ENCODE results near the gene BBS4.

The BBS4 gene

DNA sequence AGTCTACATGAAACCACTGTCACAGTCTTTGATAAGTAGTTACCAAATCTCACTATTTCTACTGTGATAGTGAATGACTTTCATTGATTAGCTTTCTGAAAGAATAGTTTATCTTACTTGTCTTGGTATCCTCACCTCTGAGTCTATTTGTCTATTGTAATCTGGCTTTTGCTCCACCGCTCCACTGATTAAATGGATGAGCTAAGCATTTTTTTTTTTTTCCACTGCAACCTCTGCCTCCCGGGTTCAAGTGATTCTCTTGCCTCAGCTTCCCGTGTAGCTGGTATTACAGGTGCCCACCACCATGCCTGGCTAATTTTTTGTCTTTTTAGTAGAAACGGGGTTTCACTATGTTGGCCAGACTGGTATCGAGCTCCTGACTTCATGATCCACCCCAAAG is 12.9 kb downstream of the BBS4 start:
- TF ChIP-seq EP300 (IDR thresholded peaks at IDR 0.05; ENCODE audit: borderline replicate concordance) (no peak), TAF1 (IDR thresholded peaks at IDR 0.05; ENCODE audit: low read depth) (no peak), NFIC (IDR thresholded peaks at IDR 0.05) (no peak)
- TF ChIP-seq, protein P1, sequence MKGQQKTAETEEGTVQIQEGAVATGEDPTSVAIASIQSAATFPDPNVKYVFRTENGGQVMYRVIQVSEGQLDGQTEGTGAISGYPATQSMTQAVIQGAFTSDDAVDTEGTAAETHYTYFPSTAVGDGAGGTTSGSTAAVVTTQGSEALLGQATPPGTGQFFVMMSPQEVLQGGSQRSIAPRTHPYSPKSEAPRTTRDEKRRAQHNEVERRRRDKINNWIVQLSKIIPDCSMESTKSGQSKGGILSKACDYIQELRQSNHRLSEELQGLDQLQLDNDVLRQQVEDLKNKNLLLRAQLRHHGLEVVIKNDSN (IDR thresholded peaks at IDR 0.05) = no peak

DNA sequence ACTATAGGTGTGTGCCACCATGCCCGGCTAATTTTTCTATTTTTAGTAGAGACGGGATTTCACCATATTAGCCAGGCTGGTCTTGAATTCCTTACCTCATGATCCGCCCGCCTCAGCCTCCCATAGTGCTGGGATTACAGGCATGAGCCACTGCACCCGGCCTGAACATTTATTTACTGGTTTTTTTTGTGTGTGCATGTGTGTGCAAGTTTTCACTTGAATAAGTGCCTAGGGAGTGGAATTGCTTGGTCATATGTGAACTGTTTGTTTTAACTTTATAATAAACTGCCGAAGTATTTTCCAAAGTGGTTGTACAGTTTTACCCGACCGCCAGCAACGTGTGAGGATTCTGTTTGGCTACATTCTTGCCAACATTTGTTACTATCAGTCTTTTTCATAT is 14.1 kb downstream of the BBS4 start:
- TF ChIP-seq NFIC (IDR thresholded peaks at IDR 0.05) (no peak), EP300 (IDR thresholded peaks at IDR 0.05; ENCODE audit: borderline replicate concordance) (no peak), EGR1 (IDR thresholded peaks at IDR 0.05) (no peak), TCF12 (IDR thresholded peaks at IDR 0.05; ENCODE audit: low read depth) (no peak), TEAD4 (IDR thresholded peaks at IDR 0.05) (no peak), ZBTB7A (IDR thresholded peaks at IDR 0.05; ENCODE audit: low read depth) (no peak), FOXM1 (IDR thresholded peaks at IDR 0.05; ENCODE audit: borderline replicate concordance, low read depth) (no peak), YY1 (IDR thresholded peaks at IDR 0.05; ENCODE audit: low read depth) (no peak), CEBPB (IDR thresholded peaks at IDR 0.05) (no peak), RAD21 (IDR thresholded peaks at IDR 0.05; ENCODE audit: low read depth) (no peak), CREB1 (IDR thresholded peaks at IDR 0.05; ENCODE audit: low read depth) (no peak), TAF1 (IDR thresholded peaks at IDR 0.05; ENCODE audit: low read depth) (no peak)
- TF ChIP-seq, protein P1 (IDR thresholded peaks at IDR 0.05) = no peak
- TF ChIP-seq, protein P2, sequence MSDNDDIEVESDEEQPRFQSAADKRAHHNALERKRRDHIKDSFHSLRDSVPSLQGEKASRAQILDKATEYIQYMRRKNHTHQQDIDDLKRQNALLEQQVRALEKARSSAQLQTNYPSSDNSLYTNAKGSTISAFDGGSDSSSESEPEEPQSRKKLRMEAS (IDR thresholded peaks at IDR 0.05) = no peak
- TF ChIP-seq, protein P3, sequence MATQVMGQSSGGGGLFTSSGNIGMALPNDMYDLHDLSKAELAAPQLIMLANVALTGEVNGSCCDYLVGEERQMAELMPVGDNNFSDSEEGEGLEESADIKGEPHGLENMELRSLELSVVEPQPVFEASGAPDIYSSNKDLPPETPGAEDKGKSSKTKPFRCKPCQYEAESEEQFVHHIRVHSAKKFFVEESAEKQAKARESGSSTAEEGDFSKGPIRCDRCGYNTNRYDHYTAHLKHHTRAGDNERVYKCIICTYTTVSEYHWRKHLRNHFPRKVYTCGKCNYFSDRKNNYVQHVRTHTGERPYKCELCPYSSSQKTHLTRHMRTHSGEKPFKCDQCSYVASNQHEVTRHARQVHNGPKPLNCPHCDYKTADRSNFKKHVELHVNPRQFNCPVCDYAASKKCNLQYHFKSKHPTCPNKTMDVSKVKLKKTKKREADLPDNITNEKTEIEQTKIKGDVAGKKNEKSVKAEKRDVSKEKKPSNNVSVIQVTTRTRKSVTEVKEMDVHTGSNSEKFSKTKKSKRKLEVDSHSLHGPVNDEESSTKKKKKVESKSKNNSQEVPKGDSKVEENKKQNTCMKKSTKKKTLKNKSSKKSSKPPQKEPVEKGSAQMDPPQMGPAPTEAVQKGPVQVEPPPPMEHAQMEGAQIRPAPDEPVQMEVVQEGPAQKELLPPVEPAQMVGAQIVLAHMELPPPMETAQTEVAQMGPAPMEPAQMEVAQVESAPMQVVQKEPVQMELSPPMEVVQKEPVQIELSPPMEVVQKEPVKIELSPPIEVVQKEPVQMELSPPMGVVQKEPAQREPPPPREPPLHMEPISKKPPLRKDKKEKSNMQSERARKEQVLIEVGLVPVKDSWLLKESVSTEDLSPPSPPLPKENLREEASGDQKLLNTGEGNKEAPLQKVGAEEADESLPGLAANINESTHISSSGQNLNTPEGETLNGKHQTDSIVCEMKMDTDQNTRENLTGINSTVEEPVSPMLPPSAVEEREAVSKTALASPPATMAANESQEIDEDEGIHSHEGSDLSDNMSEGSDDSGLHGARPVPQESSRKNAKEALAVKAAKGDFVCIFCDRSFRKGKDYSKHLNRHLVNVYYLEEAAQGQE (IDR thresholded peaks at IDR 0.05; ENCODE audit: low read depth) = no peak

DNA sequence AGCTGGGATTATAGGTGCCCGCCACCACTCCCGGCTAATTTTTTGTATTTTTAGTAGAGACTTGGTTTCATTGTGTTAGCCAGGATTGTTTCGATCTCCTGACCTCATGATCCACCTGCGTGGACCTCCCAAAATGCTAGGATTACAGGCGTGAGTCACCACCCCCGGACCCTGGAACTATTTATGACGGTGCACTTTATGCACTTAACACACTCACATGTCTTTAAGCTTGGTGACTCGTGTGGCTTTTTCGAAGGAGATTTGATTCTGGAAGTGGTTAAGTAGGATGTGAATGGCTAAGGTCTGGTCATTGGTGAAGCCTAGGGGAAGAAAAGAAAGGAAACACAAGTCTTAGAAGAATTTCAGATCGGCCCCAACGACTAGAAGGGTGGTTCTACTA is 20.3 kb downstream of the BBS4 start:
- no peak for TF ChIP-seq RAD21 (IDR thresholded peaks at IDR 0.05; ENCODE audit: low read depth)
- TF ChIP-seq, protein P1 (IDR thresholded peaks at IDR 0.05) = no peak
- TF ChIP-seq, protein P2 (IDR thresholded peaks at IDR 0.05) = no peak
- TF ChIP-seq CREB1 (IDR thresholded peaks at IDR 0.05; ENCODE audit: low read depth) = no peak
- no peak for TF ChIP-seq TCF12 (IDR thresholded peaks at IDR 0.05; ENCODE audit: low read depth)
- TF ChIP-seq, protein P3 (IDR thresholded peaks at IDR 0.05; ENCODE audit: low read depth) = no peak
- no peak for TF ChIP-seq NFIC (IDR thresholded peaks at IDR 0.05)
- no peak for TF ChIP-seq FOXM1 (IDR thresholded peaks at IDR 0.05; ENCODE audit: borderline replicate concordance, low read depth)
- TF ChIP-seq EGR1 (IDR thresholded peaks at IDR 0.05) = no peak
- TF ChIP-seq TAF1 (IDR thresholded peaks at IDR 0.05; ENCODE audit: low read depth) = no peak
- TF ChIP-seq ZBTB7A (IDR thresholded peaks at IDR 0.05; ENCODE audit: low read depth) = no peak
- TF ChIP-seq YY1 (IDR thresholded peaks at IDR 0.05; ENCODE audit: low read depth) = no peak
- TF ChIP-seq TEAD4 (IDR thresholded peaks at IDR 0.05) = no peak
- TF ChIP-seq CEBPB (IDR thresholded peaks at IDR 0.05) = no peak
- TF ChIP-seq EP300 (IDR thresholded peaks at IDR 0.05; ENCODE audit: borderline replicate concordance) = no peak

DNA sequence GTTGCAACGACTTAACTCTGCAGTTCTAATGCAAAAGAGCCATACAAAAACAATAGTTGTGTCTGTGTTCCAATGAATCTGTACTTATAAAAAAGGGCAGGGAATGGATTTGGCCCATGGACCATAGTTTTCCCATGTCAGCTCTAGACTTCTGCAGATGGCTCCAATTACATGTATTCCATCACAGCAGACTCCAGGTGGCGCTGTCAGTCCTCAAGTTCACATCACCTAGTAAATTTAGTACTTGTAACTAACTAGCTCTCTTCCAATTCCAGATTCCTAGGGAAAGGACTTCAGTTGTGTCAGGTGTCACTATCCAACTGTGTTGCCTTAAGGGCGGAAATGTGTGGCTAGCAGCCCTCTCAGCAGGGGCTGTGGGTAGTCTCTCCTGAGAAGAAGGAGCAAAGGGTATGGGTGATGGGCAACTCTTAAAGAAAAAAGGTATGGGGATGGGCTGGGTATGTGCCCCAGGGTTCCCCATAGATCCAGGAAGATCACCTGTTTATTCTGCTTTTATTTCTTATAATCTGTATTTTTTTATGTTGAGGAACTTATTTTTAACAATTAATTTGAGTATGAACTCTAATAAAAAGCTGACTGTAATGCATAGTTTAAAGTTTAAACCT is 36.2 kb downstream of the BBS4 start:
- peak; percentile 72 for TF ChIP-seq RAD21 (IDR thresholded peaks at IDR 0.05; ENCODE audit: low read depth)
- TF ChIP-seq EP300 (IDR thresholded peaks at IDR 0.05; ENCODE audit: borderline replicate concordance) = no peak

DNA sequence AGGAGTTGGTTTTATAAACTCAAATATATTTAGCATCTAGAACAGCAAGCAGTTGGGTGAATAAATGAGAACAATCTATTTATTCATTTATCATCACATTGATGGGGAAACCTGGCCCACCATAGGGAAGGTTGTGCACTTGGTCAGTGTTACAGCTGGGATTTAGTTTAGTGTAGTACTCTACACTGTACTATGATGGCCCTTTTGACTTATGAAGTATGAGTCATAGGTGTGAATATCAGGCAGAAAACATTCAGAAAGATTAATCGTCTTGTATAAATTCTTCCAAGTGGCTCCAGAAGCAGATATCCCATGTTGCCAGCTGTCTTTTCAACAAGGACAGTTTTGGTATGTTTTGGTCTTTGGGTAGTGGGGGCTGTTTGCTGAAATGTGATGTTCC is 38.0 kb downstream of the BBS4 start:
- TF ChIP-seq YY1 (IDR thresholded peaks at IDR 0.05; ENCODE audit: low read depth) = no peak
- TF ChIP-seq NFIC (IDR thresholded peaks at IDR 0.05) = no peak
- TF ChIP-seq RAD21 (IDR thresholded peaks at IDR 0.05; ENCODE audit: low read depth) = no peak
- TF ChIP-seq CREB1 (IDR thresholded peaks at IDR 0.05; ENCODE audit: low read depth) = no peak
- no peak for TF ChIP-seq TAF1 (IDR thresholded peaks at IDR 0.05; ENCODE audit: low read depth)
- TF ChIP-seq, protein P2 (IDR thresholded peaks at IDR 0.05) = no peak
- TF ChIP-seq FOXM1 (IDR thresholded peaks at IDR 0.05; ENCODE audit: borderline replicate concordance, low read depth) = no peak

Data from Ishikawa (cell line).